ENCODE measurements around the gene SLAMF8.

DNA sequence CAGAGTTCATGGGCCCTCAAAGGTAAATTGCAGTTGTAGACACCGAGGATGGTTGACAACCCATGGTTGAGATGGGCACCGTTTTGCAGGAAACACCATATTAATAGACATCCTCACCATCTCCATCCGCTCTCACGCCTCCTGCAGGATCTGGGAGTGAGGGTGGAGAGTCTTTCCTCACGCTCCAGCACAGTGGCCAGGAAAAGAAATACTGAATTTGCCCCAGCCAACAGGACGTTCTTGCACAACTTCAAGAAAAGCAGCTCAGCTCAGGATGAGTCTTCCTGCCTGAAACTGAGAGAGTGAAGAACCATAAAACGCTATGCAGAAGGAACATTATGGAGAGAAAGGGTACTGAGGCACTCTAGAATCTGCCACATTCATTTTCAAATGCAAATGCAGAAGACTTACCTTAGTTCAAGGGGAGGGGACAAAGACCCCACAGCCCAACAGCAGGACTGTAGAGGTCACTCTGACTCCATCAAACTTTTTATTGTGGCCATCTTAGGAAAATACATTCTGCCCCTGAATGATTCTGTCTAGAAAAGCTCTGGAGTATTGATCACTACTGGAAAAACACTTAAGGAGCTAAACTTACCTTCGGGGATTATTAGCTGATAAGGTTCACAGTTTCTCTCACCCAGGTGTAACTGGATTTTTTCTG, 9.3 kb downstream of the SLAMF8 start:
- TF ChIP-seq, protein P1, sequence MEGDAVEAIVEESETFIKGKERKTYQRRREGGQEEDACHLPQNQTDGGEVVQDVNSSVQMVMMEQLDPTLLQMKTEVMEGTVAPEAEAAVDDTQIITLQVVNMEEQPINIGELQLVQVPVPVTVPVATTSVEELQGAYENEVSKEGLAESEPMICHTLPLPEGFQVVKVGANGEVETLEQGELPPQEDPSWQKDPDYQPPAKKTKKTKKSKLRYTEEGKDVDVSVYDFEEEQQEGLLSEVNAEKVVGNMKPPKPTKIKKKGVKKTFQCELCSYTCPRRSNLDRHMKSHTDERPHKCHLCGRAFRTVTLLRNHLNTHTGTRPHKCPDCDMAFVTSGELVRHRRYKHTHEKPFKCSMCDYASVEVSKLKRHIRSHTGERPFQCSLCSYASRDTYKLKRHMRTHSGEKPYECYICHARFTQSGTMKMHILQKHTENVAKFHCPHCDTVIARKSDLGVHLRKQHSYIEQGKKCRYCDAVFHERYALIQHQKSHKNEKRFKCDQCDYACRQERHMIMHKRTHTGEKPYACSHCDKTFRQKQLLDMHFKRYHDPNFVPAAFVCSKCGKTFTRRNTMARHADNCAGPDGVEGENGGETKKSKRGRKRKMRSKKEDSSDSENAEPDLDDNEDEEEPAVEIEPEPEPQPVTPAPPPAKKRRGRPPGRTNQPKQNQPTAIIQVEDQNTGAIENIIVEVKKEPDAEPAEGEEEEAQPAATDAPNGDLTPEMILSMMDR (conservative IDR thresholded peaks at IDR 0.05 in 1 of 2, IDR thresholded peaks at IDR 0.05 in 1 of 2; ENCODE audit: extremely low read depth in 1 of 2, insufficient read depth in 1 of 2, low read depth in 1 of 2, low read length in 2 of 2), result no peak
- TF ChIP-seq EZH2 (IDR thresholded peaks at IDR 0.05; ENCODE audit: borderline replicate concordance, low read length), result no peak

Measured in mammary epithelial cell (primary cell).